Fibroblast of lung (primary cell): Measurements from ENCODE around the gene TMEM89.

ENCODE experiments used
- EZH2 ChIP-seq: IDR thresholded peaks from 2 replicates; pipeline ENCODE4 v1.5.1; 2012; ENCODE audit warnings: low read length, control low read depth, mild to moderate bottlenecking; ENCODE audit errors: missing control alignments
- TF ChIP-seq, protein P1 (sequence below), 2 donors: IDR thresholded peaks in 1 of 2; conservative IDR thresholded peaks in 1 of 2; 1 replicate in 1 of 2; 2 replicates in 1 of 2; pipeline ENCODE4 v1.5.1; 2011 to 2012; ENCODE audit warnings: low read length in 2 of 2, control low read depth in 1 of 2, inconsistent platforms in 1 of 2, low read depth in 1 of 2, mild to moderate bottlenecking in 1 of 2

DNA sequence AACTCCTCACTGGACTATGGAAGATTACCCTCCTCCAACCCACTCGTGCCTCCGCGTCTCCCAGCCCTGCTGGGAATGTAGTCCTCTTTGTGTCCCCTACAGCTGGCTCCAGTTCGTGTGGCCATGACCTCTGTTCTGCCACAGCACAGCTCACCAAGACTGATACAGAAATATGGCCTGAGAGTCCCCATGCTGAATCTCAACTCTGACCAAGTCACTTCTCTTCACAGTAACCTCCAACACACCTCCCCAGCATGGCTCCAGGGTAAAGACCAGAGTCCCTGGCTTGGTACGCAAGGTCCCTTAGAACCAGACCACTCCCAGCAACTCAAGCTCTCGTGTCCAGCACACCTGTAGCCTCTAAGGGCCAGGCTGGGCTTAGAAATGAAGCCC lies 24.2 kb downstream of the TMEM89 start:
- no peak for TF ChIP-seq EZH2
- TF ChIP-seq, protein P1, sequence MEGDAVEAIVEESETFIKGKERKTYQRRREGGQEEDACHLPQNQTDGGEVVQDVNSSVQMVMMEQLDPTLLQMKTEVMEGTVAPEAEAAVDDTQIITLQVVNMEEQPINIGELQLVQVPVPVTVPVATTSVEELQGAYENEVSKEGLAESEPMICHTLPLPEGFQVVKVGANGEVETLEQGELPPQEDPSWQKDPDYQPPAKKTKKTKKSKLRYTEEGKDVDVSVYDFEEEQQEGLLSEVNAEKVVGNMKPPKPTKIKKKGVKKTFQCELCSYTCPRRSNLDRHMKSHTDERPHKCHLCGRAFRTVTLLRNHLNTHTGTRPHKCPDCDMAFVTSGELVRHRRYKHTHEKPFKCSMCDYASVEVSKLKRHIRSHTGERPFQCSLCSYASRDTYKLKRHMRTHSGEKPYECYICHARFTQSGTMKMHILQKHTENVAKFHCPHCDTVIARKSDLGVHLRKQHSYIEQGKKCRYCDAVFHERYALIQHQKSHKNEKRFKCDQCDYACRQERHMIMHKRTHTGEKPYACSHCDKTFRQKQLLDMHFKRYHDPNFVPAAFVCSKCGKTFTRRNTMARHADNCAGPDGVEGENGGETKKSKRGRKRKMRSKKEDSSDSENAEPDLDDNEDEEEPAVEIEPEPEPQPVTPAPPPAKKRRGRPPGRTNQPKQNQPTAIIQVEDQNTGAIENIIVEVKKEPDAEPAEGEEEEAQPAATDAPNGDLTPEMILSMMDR (conservative IDR thresholded peaks at IDR 0.05 in 1 of 2, IDR thresholded peaks at IDR 0.05 in 1 of 2; ENCODE audit: low read depth in 1 of 2, low read length in 2 of 2) = no peak
